Measurements from ENCODE around the gene DAAM2. TPM values are rescaled to one million over a fixed set of nuclear protein-coding genes. Genes with fewer than 3 reads are reported as not detected.

DAAM2 gene
- total RNA-seq, 1 donor from 2014 or later = 37.2 TPM

- DNase-seq = no peak
Measured at GRCh38 chr6:39819676-39820075, 27.5 kb downstream of the DAAM2 start.

- DNase-seq = no peak
Measured at GRCh38 chr6:39820553-39820952, 28.4 kb downstream of the DAAM2 start.

- DNase-seq = no peak
Measured at GRCh38 chr6:39821046-39821740, 29.0 kb downstream of the DAAM2 start.

- peak; percentile 81 for DNase-seq
Measured at GRCh38 chr6:39821742-39822532, 29.8 kb downstream of the DAAM2 start.

- DNase-seq = no peak
Measured at GRCh38 chr6:39822846-39823815, 31.0 kb downstream of the DAAM2 start.

- DNase-seq = peak; percentile 63
Measured at GRCh38 chr6:39824030-39824926, 32.1 kb downstream of the DAAM2 start.

- no peak for DNase-seq
Measured at GRCh38 chr6:39829331-39829730, 37.2 kb downstream of the DAAM2 start.

- no peak for DNase-seq
Measured at GRCh38 chr6:39830444-39830843, 38.3 kb downstream of the DAAM2 start.

- DNase-seq = no peak
Measured at GRCh38 chr6:39831701-39832100, 39.5 kb downstream of the DAAM2 start.

GRCh38 chr6:39834278-39834677 is 42.1 kb downstream of the DAAM2 start:
- no peak for DNase-seq

GRCh38 chr6:39834866-39835265 is 42.7 kb downstream of the DAAM2 start:
- no peak for DNase-seq

GRCh38 chr6:39835821-39836295 is 43.7 kb downstream of the DAAM2 start:
- peak; percentile 45 for DNase-seq

- no peak for DNase-seq
Measured at GRCh38 chr6:39836606-39837005, 44.4 kb downstream of the DAAM2 start.

- no peak for DNase-seq
Measured at GRCh38 chr6:39839445-39839844, 47.3 kb downstream of the DAAM2 start.

- DNase-seq = no peak
Measured at GRCh38 chr6:39840781-39841180, 48.6 kb downstream of the DAAM2 start.

GRCh38 chr6:39841291-39841690 is 49.1 kb downstream of the DAAM2 start:
- no peak for DNase-seq

- DNase-seq = no peak
Measured at GRCh38 chr6:39841923-39842322, 49.7 kb downstream of the DAAM2 start.

- DNase-seq = peak; percentile 71
Measured at GRCh38 chr6:39843305-39844020, 51.3 kb downstream of the DAAM2 start.

GRCh38 chr6:39844866-39845265 is 52.7 kb downstream of the DAAM2 start:
- no peak for DNase-seq

- DNase-seq = peak; percentile 69
Measured at GRCh38 chr6:39847221-39847620, 55.0 kb downstream of the DAAM2 start.

GRCh38 chr6:39848171-39848570 is 56.0 kb downstream of the DAAM2 start:
- no peak for DNase-seq

Data from tongue (tissue), 2 donors.